Neuronal stem cell (in vitro differentiated cells): Measurements from ENCODE around the gene UBTF.
A peak's percentile ranks its signal among the peaks of the same experiment; 100 is the strongest.

Source experiments
- DNase-seq: peaks from one replicate; pipeline ENCODE4 v3.0.0-alpha.2; 2013; ENCODE audit warnings: low spot score
- H2AFZ ChIP-seq: one replicate; pipeline ENCODE4 v1.6.1; 2013; ENCODE audit warnings: mild to moderate bottlenecking, low read length, inconsistent platforms
- H2AK5ac ChIP-seq: 2 replicates; pipeline ENCODE4 v1.6.1; 2013; ENCODE audit warnings: low read depth, mild to moderate bottlenecking, inconsistent platforms, low read length, moderate library complexity, mixed read lengths
- H2BK120ac ChIP-seq: 2 replicates; pipeline ENCODE4 v1.6.1; 2013; ENCODE audit warnings: low read depth, mild to moderate bottlenecking, inconsistent platforms, low read length, moderate library complexity, mixed read lengths
- H2BK12ac ChIP-seq: one replicate; pipeline ENCODE4 v1.6.1; 2013; ENCODE audit warnings: low read length, inconsistent platforms
- H2BK15ac ChIP-seq: 2 replicates; pipeline ENCODE4 v1.6.1; 2013; ENCODE audit warnings: mild to moderate bottlenecking, low read length, inconsistent platforms, mixed read lengths
- H2BK5ac ChIP-seq: one replicate; pipeline ENCODE4 v1.6.1; 2013; ENCODE audit warnings: inconsistent platforms, mild to moderate bottlenecking, low read length, moderate library complexity
- H3K14ac ChIP-seq: one replicate; pipeline ENCODE4 v1.6.1; 2013; ENCODE audit warnings: low read length, inconsistent platforms
- H3K18ac ChIP-seq: 2 replicates; pipeline ENCODE4 v1.6.1; 2013; ENCODE audit warnings: low read length, inconsistent platforms
- H3K23ac ChIP-seq: 2 replicates; pipeline ENCODE4 v1.6.1; 2013; ENCODE audit warnings: low read depth, mild to moderate bottlenecking, mixed read lengths, low read length, inconsistent platforms; ENCODE audit not compliant: poor library complexity
- H3K27ac ChIP-seq: replicated peaks from 3 replicates; pipeline ENCODE4 v1.5.1; 2013; ENCODE audit warnings: low read length, inconsistent platforms
- H3K27me3 ChIP-seq, 3 experiments: 2 replicates each; pipeline ENCODE4 v1.6.1; 2013; ENCODE audit warnings: low read length in 3 of 3, mild to moderate bottlenecking in 2 of 3, inconsistent platforms in 1 of 3, low read depth in 1 of 3, mixed read lengths in 1 of 3, moderate library complexity in 1 of 3; ENCODE audit not compliant: control insufficient read depth in 3 of 3, insufficient read depth in 3 of 3
- H3K36me3 ChIP-seq, 2 donors: replicated peaks in 1 of 2; 2 replicates each; pipeline ENCODE4 v1.6.1; 2013; ENCODE audit warnings: low read length in 2 of 2; ENCODE audit not compliant: control insufficient read depth in 2 of 2, insufficient read depth in 2 of 2
- H3K4ac ChIP-seq: 2 replicates; pipeline ENCODE4 v1.6.1; 2013; ENCODE audit warnings: inconsistent platforms, mild to moderate bottlenecking, low read length, moderate library complexity
- H3K4me1 ChIP-seq, 2 donors: 1 replicate in 1 of 2; 2 replicates in 1 of 2; pipeline ENCODE4 v1.6.1; 2013; ENCODE audit warnings: low read length in 2 of 2, low read depth in 1 of 2; ENCODE audit not compliant: control insufficient read depth in 2 of 2, insufficient read depth in 1 of 2
- H3K4me2 ChIP-seq: one replicate; pipeline ENCODE4 v1.6.1; 2013; ENCODE audit warnings: mild to moderate bottlenecking, low read length, inconsistent platforms; ENCODE audit not compliant: insufficient read depth, poor library complexity, severe bottlenecking
- H3K4me3 ChIP-seq, 2 donors: 2 replicates each; pipeline ENCODE4 v1.5.1; 2013; ENCODE audit warnings: low read length in 2 of 2, mild to moderate bottlenecking in 2 of 2, inconsistent platforms in 1 of 2, moderate library complexity in 1 of 2
- H3K79me1 ChIP-seq: one replicate; pipeline ENCODE4 v1.6.1; 2013; ENCODE audit warnings: low read depth, mild to moderate bottlenecking, inconsistent platforms, low read length, moderate library complexity
- H3K9ac ChIP-seq: one replicate; pipeline ENCODE4 v1.6.1; 2013; ENCODE audit warnings: mild to moderate bottlenecking, low read depth, low read length, inconsistent platforms; ENCODE audit not compliant: poor library complexity
- H3K9me3 ChIP-seq, 2 donors: replicated peaks in 1 of 2; 2 replicates each; pipeline versions ENCODE3 to v1.6.1; 2013; ENCODE audit warnings: low read length in 2 of 2, mild to moderate bottlenecking in 2 of 2, inconsistent platforms in 1 of 2, low read depth in 1 of 2, mixed read lengths in 1 of 2, moderate library complexity in 1 of 2; ENCODE audit not compliant: control insufficient read depth in 2 of 2, insufficient read depth in 1 of 2
- H4K8ac ChIP-seq: one replicate; pipeline ENCODE4 v1.6.1; 2013; ENCODE audit warnings: low read depth, mild to moderate bottlenecking, inconsistent platforms, low read length, moderate library complexity
- H4K91ac ChIP-seq: one replicate; pipeline ENCODE4 v1.6.1; 2013; ENCODE audit warnings: low read length, low read depth, mild to moderate bottlenecking, inconsistent platforms; ENCODE audit not compliant: poor library complexity
- WGBS, 2 donors: extraction: QIAGEN DNeasy Blood & Tissue Kit; methylation state at CpG; one replicate each; pipeline ENCODE4 v1.1.7; 2013; ENCODE audit warnings: missing lambda C conversion rate in 2 of 2, mixed read lengths in 1 of 2; ENCODE audit not compliant: insufficient read length in 2 of 2, insufficient replicate concordance in 1 of 2; ENCODE audit errors: extremely low coverage in 2 of 2; 5-methylcytosine and 5-hydroxymethylcytosine counted together

UBTF gene

GRCh38 chr17:44177640-44178039 is 41.8 kb downstream of the UBTF start:
- Histone ChIP-seq H3K27ac (no peak overlapping the region), H2BK120ac (no peak overlapping the region), H3K4me3 (no peak overlapping the region), H2AK5ac (no peak overlapping the region), H3K4me1 (no peaks in the 10 kb centered on the region), H4K91ac (no peak overlapping the region), H3K27me3 (no peaks in the 10 kb centered on the region), H3K36me3 (peaks cover 33 to 56% of the 10 kb centered on the region in 2 donors), H3K18ac (no peak overlapping the region), H3K9me3 (peaks cover 3 to 6% of the 10 kb centered on the region in 2 donors), H3K4ac (no peak overlapping the region), H3K79me1 (peaks cover 9% of the 10 kb centered on the region), H3K4me2 (no peak overlapping the region), H2BK12ac (no peak overlapping the region), H3K14ac (no peak overlapping the region), H3K9ac (no peak overlapping the region), H4K8ac (no peak overlapping the region), H3K23ac (no peak overlapping the region), H2BK5ac (no peak overlapping the region), H2BK15ac (no peak overlapping the region), H2AFZ (no peak overlapping the region)
- DNase-seq = no peak
- WGBS, 2 donors = no CpG with 5 or more reads among the region's 4 CpGs

DNA sequence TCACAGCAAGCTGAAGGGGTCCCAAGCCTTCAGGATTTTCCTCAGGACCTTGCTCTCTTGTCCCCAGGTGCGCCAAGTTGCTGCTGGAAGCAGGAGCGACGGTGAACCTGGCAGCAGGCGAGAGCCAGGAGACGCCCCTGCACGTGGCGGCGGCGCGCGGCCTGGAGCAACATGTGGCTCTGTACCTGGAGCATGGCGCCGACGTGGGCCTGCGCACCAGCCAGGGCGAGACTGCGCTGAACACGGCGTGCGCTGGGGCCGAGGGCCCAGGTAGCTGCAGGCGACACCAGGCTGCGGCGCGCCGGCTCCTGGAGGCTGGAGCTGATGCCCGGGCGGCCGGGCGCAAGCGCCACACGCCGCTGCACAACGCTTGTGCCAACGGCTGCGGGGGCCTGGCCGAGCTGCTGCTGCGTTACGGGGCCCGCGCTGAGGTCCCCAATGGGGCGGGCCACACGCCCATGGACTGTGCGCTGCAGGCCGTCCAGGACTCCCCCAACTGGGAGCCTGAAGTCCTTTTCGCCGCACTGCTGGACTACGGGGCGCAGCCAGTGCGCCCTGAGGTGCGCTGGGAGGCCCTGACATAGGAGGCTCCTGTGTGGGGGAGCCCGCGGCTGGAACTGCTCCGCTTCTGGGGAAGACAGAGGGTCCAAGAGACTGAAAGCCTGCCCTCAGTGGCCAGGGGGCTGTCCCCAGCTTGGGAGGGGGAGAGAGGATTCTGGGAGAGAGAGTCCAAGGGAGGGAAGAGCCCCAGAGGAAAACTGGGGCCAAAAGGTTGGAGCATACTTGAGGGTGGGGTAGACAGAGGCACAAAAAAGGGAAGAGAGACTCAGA is 42.6 kb downstream of the UBTF start:
- no peak overlapping the region for H4K91ac ChIP-seq
- no peak overlapping the region for H3K27ac ChIP-seq
- no peak overlapping the region for H2BK5ac ChIP-seq
- no peak overlapping the region for H2BK120ac ChIP-seq
- H3K79me1 ChIP-seq = peaks cover 7% of the 10 kb centered on the region
- H3K4ac ChIP-seq = no peak overlapping the region
- no peak for DNase-seq
- H3K27me3 ChIP-seq = no peaks in the 10 kb centered on the region
- H2BK15ac ChIP-seq = no peak overlapping the region
- no peak overlapping the region for H2AFZ ChIP-seq
- H3K23ac ChIP-seq = no peak overlapping the region
- H2AK5ac ChIP-seq = no peak overlapping the region
- H3K9me3 ChIP-seq = peaks cover 3% of the 10 kb centered on the region in 2 donors
- no peak overlapping the region for H3K4me2 ChIP-seq
- no peak overlapping the region for H3K4me3 ChIP-seq
- WGBS, 2 donors = no CpG with 5 or more reads among the region's 54 CpGs
- H3K36me3 ChIP-seq = peaks cover 28 to 49% of the 10 kb centered on the region in 2 donors
- H2BK12ac ChIP-seq = no peak overlapping the region
- peak overlapping the region; percentile 44 for H3K9ac ChIP-seq
- no peak overlapping the region for H4K8ac ChIP-seq
- H3K18ac ChIP-seq = no peak overlapping the region
- no peak overlapping the region for H3K14ac ChIP-seq
- no peaks in the 10 kb centered on the region for H3K4me1 ChIP-seq

DNA sequence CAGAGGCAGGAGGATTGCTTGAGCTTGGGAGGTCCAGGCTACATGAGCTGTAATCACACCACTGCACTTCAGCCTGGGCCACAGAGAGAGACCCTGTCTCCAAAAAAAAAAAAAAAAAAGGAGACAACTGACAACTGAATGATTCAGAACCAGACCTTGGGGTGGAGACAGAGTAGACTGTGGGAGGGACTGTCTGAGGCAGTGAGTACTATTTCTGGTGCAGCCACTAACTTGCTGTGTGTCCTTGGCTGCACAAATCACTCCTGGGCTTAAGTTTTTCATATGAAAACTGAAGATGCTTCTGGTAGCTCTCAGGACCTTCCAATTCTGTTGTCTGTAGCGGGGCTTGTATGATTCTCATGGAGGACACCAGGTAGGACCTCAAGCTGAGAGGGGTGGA is 43.2 kb downstream of the UBTF start:
- Histone ChIP-seq H3K14ac (no peak overlapping the region), H3K9me3 (no peaks in the 10 kb centered on the region), H4K8ac (no peak overlapping the region), H3K79me1 (peaks cover 7% of the 10 kb centered on the region), H4K91ac (no peak overlapping the region), H3K4me2 (no peak overlapping the region), H3K4me3 (no peak overlapping the region), H2BK15ac (no peak overlapping the region), H3K27me3 (no peaks in the 10 kb centered on the region), H2AK5ac (no peak overlapping the region), H2BK5ac (no peak overlapping the region), H2AFZ (no peak overlapping the region), H3K27ac (no peak overlapping the region), H3K18ac (no peak overlapping the region), H3K4me1 (no peaks in the 10 kb centered on the region), H3K36me3 (peaks cover 25 to 44% of the 10 kb centered on the region in 2 donors), H2BK120ac (no peak overlapping the region), H3K9ac (no peak overlapping the region), H2BK12ac (no peak overlapping the region), H3K4ac (no peak overlapping the region), H3K23ac (no peak overlapping the region)
- no CpG with 5 or more reads among the region's 1 CpG for WGBS, 2 donors
- DNase-seq = no peak

DNA sequence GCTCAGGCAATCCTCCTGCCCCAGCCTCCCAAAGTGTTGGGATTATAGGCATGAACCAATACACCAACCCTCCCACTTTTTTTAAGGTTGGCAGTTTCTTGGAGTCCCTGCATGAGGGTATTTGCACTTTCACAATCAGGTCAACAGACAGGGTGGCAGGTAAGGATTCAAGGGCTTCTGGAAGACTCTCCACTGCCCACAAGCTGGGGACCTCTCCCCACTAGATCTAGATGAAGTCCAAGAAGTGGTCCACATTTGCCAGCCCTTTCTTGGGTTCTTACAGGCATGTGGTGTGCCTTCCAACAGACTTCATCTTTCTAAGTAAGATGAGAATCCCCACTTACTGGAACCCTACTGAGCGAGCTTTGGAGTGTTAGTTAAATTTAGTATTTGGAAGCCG is 45.0 kb downstream of the UBTF start:
- no CpG with 5 or more reads among the region's 2 CpGs for WGBS, 2 donors
- H3K18ac ChIP-seq = no peak overlapping the region
- H3K4ac ChIP-seq = no peak overlapping the region

More for the DNA sequence above, 45.0 kb downstream of the UBTF start:
- Histone ChIP-seq H3K23ac (no peak overlapping the region), H4K8ac (no peak overlapping the region), H2AFZ (no peak overlapping the region), H3K14ac (no peak overlapping the region), H3K9me3 (no peaks in the 10 kb centered on the region), H3K36me3 (peaks cover 25 to 44% of the 10 kb centered on the region in 2 donors), H2BK120ac (no peak overlapping the region), H3K4me2 (no peak overlapping the region), H2AK5ac (no peak overlapping the region), H2BK5ac (no peak overlapping the region), H4K91ac (no peak overlapping the region), H3K9ac (no peak overlapping the region), H3K27ac (no peak overlapping the region), H3K4me1 (peaks cover 9 to 10% of the 10 kb centered on the region in 2 donors), H3K27me3 (no peaks in the 10 kb centered on the region), H2BK12ac (no peak overlapping the region), H2BK15ac (no peak overlapping the region), H3K79me1 (peaks cover 7% of the 10 kb centered on the region), H3K4me3 (no peak overlapping the region)
- no peak for DNase-seq
